ENCODE measurements around the gene TMC5. TPM values are rescaled to one million over a fixed set of nuclear protein-coding genes. Genes with fewer than 3 reads are reported as not detected.
A peak's percentile ranks its signal among the peaks of the same experiment; 100 is the strongest.

TMC5 gene
- total RNA-seq, 5 donors from 2014 or later (not counting 1 experiment from before 2014, with no cell fraction given), result 0.06 to 0.60 (median 0.08) TPM; not detected in 1

- POLR2A ChIA-PET, result interaction anchor here in 1 of 2 donors (0.8 kb wide), 1 partner anchor 476 kb away, joined by 3 read pairs; no protein-coding TSS in a partner anchor
- H3K4me3 Mint-ChIP-seq, result peak within 1 kb of the TSS; percentile 95 to 97 (median 96)
- ATAC-seq (replicated peaks in 1 of 4) (peak; percentile 80 to 82 (median 80)), DNase-seq (peak; percentile 80 to 96 (median 90))
- H3K4me1 Mint-ChIP-seq, result peaks cover 62 to 71% (median 70%) of the 10 kb centered on the region in 3 donors
- H3K36me3 Mint-ChIP-seq, result peaks cover 8% of the 10 kb centered on the region
- Histone ChIP-seq H3K9me3 (no peaks in the 10 kb centered on the region), H3K27me3 (replicated peaks in 1 of 2; ENCODE audit: control insufficient read depth in 2 of 2, extremely low read depth in 1 of 2, insufficient read depth in 2 of 2, low read length in 1 of 2) (no peaks in the 10 kb centered on the region), H3K4me1 (ENCODE audit: control insufficient read depth in 1 of 2, extremely low read depth in 1 of 2, insufficient read depth in 2 of 2, low read length in 2 of 2) (peaks cover 21 to 42% of the 10 kb centered on the region in 2 experiments), H3K36me3 (ENCODE audit: control insufficient read depth in 2 of 2, extremely low read depth in 1 of 2, insufficient read depth in 1 of 2, low read length in 1 of 2) (peaks cover 0 to 2% of the 10 kb centered on the region in 2 donors), H3K27ac (ENCODE audit: low read length) (peak within 1 kb of the TSS; percentile 77), H3K4me3 (ENCODE audit: control insufficient read depth in 1 of 2, extremely low read depth in 1 of 2, low read length in 1 of 2) (peak within 1 kb of the TSS; percentile 85 to 95)
- peak within 1 kb of the TSS; percentile 89 to 91 for H3K27ac Mint-ChIP-seq
- CTCF ChIA-PET, result no interaction called here
- WGBS (ENCODE audit: insufficient coverage), result under 1% methylated on average over 59 of the region's 62 CpGs
- H3K9me3 Mint-ChIP-seq, result no peaks in the 10 kb centered on the region
- H3K27me3 Mint-ChIP-seq, result no peaks in the 10 kb centered on the region
Measured at GRCh38 chr16:19521471-19522396, 104.1 kb downstream of the TMC5 start, which contains the start of gene GDE1. Gene GDE1, minus strand, starts transcription at chr16:19522098. Its CDS starts 134 bp downstream, at chr16:19521964.

DNA sequence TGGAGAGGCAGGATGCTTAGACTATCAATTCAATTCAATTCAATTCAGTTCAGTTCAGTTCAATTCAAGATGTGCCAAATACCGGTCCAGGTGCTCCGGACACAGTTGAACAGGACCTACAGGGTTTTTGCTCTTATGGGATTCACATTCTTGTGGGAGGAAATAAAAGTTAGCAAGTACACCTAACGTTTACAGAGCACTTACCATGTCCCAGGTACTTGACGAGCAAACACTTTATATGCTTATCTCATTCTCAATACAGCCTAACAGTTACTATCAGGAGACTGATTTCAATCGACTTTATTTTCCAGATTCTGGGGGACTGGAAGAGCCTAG, 104.7 kb downstream of the TMC5 start:
- Histone ChIP-seq H3K36me3 (ENCODE audit: control insufficient read depth in 2 of 2, extremely low read depth in 1 of 2, insufficient read depth in 1 of 2, low read length in 1 of 2) (no peaks in the 10 kb centered on the region), H3K4me3 (ENCODE audit: control insufficient read depth in 1 of 2, extremely low read depth in 1 of 2, low read length in 1 of 2) (peak overlapping the region in 1 of 2 donors; percentile 95), H3K27me3 (replicated peaks in 1 of 2; ENCODE audit: control insufficient read depth in 2 of 2, extremely low read depth in 1 of 2, insufficient read depth in 2 of 2, low read length in 1 of 2) (no peaks in the 10 kb centered on the region), H3K27ac (ENCODE audit: low read length) (peak overlapping the region; percentile 77), H3K4me1 (ENCODE audit: control insufficient read depth in 1 of 2, extremely low read depth in 1 of 2, insufficient read depth in 2 of 2, low read length in 2 of 2) (peaks cover 21 to 42% of the 10 kb centered on the region in 2 experiments), H3K9me3 (no peaks in the 10 kb centered on the region)
- WGBS (ENCODE audit: insufficient coverage), result no CpG with 5 or more reads among the region's 5 CpGs
- Mint-ChIP-seq H3K4me1 (peaks cover 57 to 66% (median 65%) of the 10 kb centered on the region in 3 donors), H3K4me3 (peak overlapping the region; percentile 95 to 97 (median 96)), H3K9me3 (no peaks in the 10 kb centered on the region), H3K27ac (peak overlapping the region; percentile 89 to 91), H3K36me3 (peaks cover 2% of the 10 kb centered on the region), H3K27me3 (no peaks in the 10 kb centered on the region)
- CTCF ChIA-PET, result no interaction called here
- DNase-seq, result no peak
- no peak for ATAC-seq (replicated peaks in 1 of 4)
- POLR2A ChIA-PET, result no interaction called here

DNA sequence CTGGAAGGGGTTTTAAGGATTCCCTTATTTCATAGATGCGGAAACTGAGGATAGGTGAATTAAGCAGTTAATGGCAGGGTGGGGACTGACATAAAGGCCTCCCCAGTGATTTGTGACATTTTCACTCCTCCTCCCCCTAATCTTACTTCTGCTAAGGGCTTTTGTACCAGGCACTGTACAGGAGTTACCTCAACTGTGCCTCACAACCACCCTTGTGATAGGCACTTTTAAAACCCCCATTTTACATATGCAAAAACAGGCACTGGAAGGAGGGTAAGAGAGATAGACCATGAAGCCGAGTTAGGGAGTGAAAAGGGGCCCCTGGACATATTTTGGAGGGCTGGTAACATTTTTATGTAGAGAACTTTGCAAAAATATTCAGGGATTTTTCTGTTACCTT, 105.1 kb downstream of the TMC5 start:
- ChIA-PET POLR2A (no interaction called here), CTCF (interaction anchor here in 1 of 2 donors (0.8 kb wide), 1 partner anchor 442 kb away, joined by 3 read pairs; no protein-coding TSS in a partner anchor)
- DNase-seq (peak in 1 of 35 experiments; percentile 4), ATAC-seq (replicated peaks in 1 of 4) (no peak)
- H3K27ac Mint-ChIP-seq, result no peak overlapping the region
- H3K27me3 Mint-ChIP-seq, result no peaks in the 10 kb centered on the region
- H3K9me3 Mint-ChIP-seq, result no peaks in the 10 kb centered on the region
- Histone ChIP-seq H3K4me1 (ENCODE audit: control insufficient read depth in 1 of 2, extremely low read depth in 1 of 2, insufficient read depth in 2 of 2, low read length in 2 of 2) (peaks cover 21 to 42% of the 10 kb centered on the region in 2 experiments), H3K9me3 (no peaks in the 10 kb centered on the region), H3K27ac (ENCODE audit: low read length) (peak overlapping the region; percentile 77), H3K4me3 (ENCODE audit: control insufficient read depth in 1 of 2, extremely low read depth in 1 of 2, low read length in 1 of 2) (no peak overlapping the region), H3K36me3 (ENCODE audit: control insufficient read depth in 2 of 2, extremely low read depth in 1 of 2, insufficient read depth in 1 of 2, low read length in 1 of 2) (no peaks in the 10 kb centered on the region), H3K27me3 (replicated peaks in 1 of 2; ENCODE audit: control insufficient read depth in 2 of 2, extremely low read depth in 1 of 2, insufficient read depth in 2 of 2, low read length in 1 of 2) (no peaks in the 10 kb centered on the region)
- H3K4me3 Mint-ChIP-seq, result peak overlapping the region; percentile 17 to 97 (median 95)
- WGBS (ENCODE audit: insufficient coverage), result no CpG with 5 or more reads among the region's 2 CpGs
- peaks cover 53 to 64% (median 61%) of the 10 kb centered on the region in 3 donors for H3K4me1 Mint-ChIP-seq
- no peaks in the 10 kb centered on the region for H3K36me3 Mint-ChIP-seq

DNA sequence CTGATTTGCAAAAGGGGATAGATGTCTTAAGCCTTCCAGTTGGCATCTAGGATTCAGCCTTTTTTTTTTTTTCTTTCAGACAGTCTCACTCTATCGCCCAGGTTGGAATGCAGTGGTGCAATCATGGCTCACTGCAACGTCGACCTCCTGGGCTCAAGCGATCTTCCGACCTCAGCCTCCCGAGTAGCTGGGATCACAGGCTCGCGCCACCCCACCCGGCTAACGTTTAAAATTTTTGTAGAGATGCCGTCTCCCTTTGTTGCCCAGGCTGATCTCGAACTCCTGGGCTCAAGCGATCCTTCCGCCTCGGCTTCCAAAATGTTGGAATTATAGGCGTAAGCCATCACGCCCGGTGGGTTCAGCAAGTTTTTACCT, 105.5 kb downstream of the TMC5 start:
- 96% methylated on average over 8 of the region's 18 CpGs for WGBS (ENCODE audit: insufficient coverage)
- peaks cover 52 to 64% (median 61%) of the 10 kb centered on the region in 3 donors for H3K4me1 Mint-ChIP-seq
- peak overlapping the region in 2 of 3 donors; percentile 92 to 99 for H3K4me3 Mint-ChIP-seq

DNA sequence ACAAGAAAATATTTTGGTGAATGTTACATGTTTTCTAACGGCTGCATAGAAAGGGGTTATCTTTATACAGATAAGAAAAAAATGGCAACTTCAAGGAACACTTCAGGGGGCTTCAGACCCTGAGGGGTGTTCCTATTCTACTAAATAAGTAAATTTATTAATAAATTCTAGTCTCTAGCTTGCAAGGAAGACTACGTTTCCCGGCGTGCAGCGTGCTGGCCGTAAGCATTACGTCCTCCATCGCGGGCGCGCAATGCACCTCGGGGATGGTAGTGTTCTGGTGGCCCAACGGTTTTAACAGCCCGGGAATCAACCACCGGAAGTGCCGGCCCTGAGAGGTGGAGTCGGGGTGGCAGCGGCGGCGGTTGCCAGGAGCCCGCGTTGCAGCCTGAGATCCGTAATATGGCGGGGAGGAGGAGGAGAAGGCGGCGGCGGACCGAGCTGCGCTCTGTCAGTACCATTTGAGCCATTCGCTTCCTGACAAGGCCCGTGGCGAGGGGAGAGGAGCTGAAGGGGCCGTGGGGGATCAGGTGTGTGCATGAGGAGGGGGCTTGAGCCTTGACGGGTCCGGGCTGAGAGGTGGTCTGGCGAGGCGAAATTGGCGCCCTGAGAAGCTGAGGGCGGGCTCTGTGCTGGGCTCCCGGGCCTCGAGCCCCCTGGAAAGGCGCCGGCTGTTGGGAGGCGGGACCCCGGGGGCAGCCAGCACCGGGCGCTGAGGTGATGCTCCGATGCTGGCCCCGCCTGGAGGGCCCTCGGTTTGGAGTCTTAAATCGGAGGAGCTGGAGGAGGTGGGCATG, 106.1 kb downstream of the TMC5 start, which contains the start of gene CCP110:
TSS of gene CCP110 (plus strand) at position 384 of the 797 bp plus-strand sequence. CDS start 3,940 bp downstream, outside the sequence.
- DNase-seq (peak; percentile 83 to 98 (median 94)), ATAC-seq (replicated peaks in 1 of 4) (peak; percentile 85 to 88 (median 87))
- no peaks in the 10 kb centered on the region for H3K27me3 ChIP-seq (replicated peaks in 1 of 2; ENCODE audit: control insufficient read depth in 2 of 2, extremely low read depth in 1 of 2, insufficient read depth in 2 of 2, low read length in 1 of 2)
- H3K4me3 Mint-ChIP-seq, result peak within 1 kb of the TSS; percentile 93 to 99 (median 97)
- 0% methylated on average over 46 of the region's 51 CpGs for WGBS (ENCODE audit: insufficient coverage)
- H3K9me3 ChIP-seq, result no peaks in the 10 kb centered on the region
- peaks cover 7% of the 10 kb centered on the region for H3K36me3 Mint-ChIP-seq
- H3K4me1 ChIP-seq (ENCODE audit: control insufficient read depth in 1 of 2, extremely low read depth in 1 of 2, insufficient read depth in 2 of 2, low read length in 2 of 2), result peaks cover 21 to 42% of the 10 kb centered on the region in 2 experiments
- H3K4me3 ChIP-seq (ENCODE audit: control insufficient read depth in 1 of 2, extremely low read depth in 1 of 2, low read length in 1 of 2), result peak within 1 kb of the TSS; percentile 77 to 82
- ChIA-PET POLR2A (interaction anchor here (0.5 to 1.4 kb wide), 3 partner anchors 17 to 32 kb away, joined by 3 to 7 read pairs (median 3); partner anchors contain the start of gene VPS35L (in 1 of the 2)), CTCF (interaction anchor here (0.6 to 3.7 kb wide), 7 partner anchors 8 to 443 kb away, joined by 3 to 47 read pairs (median 3); partner anchors contain the start of gene VPS35L (in 2 of the 2))
- peaks cover 0 to 8% of the 10 kb centered on the region in 2 donors for H3K36me3 ChIP-seq (ENCODE audit: control insufficient read depth in 2 of 2, extremely low read depth in 1 of 2, insufficient read depth in 1 of 2, low read length in 1 of 2)
- peak within 1 kb of the TSS; percentile 75 to 95 for H3K27ac Mint-ChIP-seq
- no peaks in the 10 kb centered on the region for H3K9me3 Mint-ChIP-seq
- no peaks in the 10 kb centered on the region for H3K27me3 Mint-ChIP-seq
- H3K27ac ChIP-seq (ENCODE audit: low read length), result peak within 1 kb of the TSS; percentile 9
- H3K4me1 Mint-ChIP-seq, result peaks cover 46 to 58% (median 55%) of the 10 kb centered on the region in 3 donors

More for the DNA sequence above, 105.5 kb downstream of the TMC5 start:
- Histone ChIP-seq H3K4me3 (ENCODE audit: control insufficient read depth in 1 of 2, extremely low read depth in 1 of 2, low read length in 1 of 2) (no peak overlapping the region), H3K36me3 (ENCODE audit: control insufficient read depth in 2 of 2, extremely low read depth in 1 of 2, insufficient read depth in 1 of 2, low read length in 1 of 2) (peaks cover 0 to 2% of the 10 kb centered on the region in 2 donors), H3K4me1 (ENCODE audit: control insufficient read depth in 1 of 2, extremely low read depth in 1 of 2, insufficient read depth in 2 of 2, low read length in 2 of 2) (peaks cover 21 to 42% of the 10 kb centered on the region in 2 experiments), H3K9me3 (no peaks in the 10 kb centered on the region), H3K27ac (ENCODE audit: low read length) (no peak overlapping the region), H3K27me3 (replicated peaks in 1 of 2; ENCODE audit: control insufficient read depth in 2 of 2, extremely low read depth in 1 of 2, insufficient read depth in 2 of 2, low read length in 1 of 2) (no peaks in the 10 kb centered on the region)
- CTCF ChIA-PET, result interaction anchor here (0.6 to 3.7 kb wide), 4 partner anchors 32 to 442 kb away, joined by 3 to 47 read pairs (median 5); partner anchors contain the start of gene VPS35L (in 2 of the 2)
- H3K27ac Mint-ChIP-seq, result no peak overlapping the region
- no peaks in the 10 kb centered on the region for H3K27me3 Mint-ChIP-seq
- no peak for ATAC-seq (replicated peaks in 1 of 4)
- H3K9me3 Mint-ChIP-seq, result no peaks in the 10 kb centered on the region
- no peak for DNase-seq
- peaks cover 1% of the 10 kb centered on the region for H3K36me3 Mint-ChIP-seq
- POLR2A ChIA-PET, result interaction anchor here in 1 of 2 donors (1.4 kb wide), 1 partner anchor 32 kb away, joined by 7 read pairs; the partner anchor contains the start of gene VPS35L

Data from T-cell (primary cell).